Activated naive CD8-positive, alpha-beta T cell treated with anti-CD3 and anti-CD28 coated beads, Interleukin-2, amount 10 ng/mL, durations not matched to agents 7 days and 5 days (primary cell): Measurements from ENCODE around the gene CASP9. TPM values are rescaled to one million over a fixed set of nuclear protein-coding genes. Genes with fewer than 3 reads are reported as not detected.
"Not testable (repeated sequence)": the region's sequence is repeated elsewhere in the genome, so short reads cannot be mapped to it uniquely, and the experiment has no call there.

Experiments
- ATAC-seq: fragments of 150-1000 bp; cut with Tn5 transposase; one replicate; pipeline ENCODE4 v1.10.0; 2021; ENCODE audit warnings: low read depth, moderate library complexity
- POLR2A ChIA-PET: fragments of 350-600 bp; sonication (Branson Sonifier 250); formaldehyde crosslinking; loops from one replicate; lab custom pipeline; 2021; ENCODE audit warnings: antibody characterized with exemption; lab: Charles Lee
- DNase-seq: peaks from one replicate; pipeline ENCODE4 v3.0.0; 2021
- H3K27ac Mint-ChIP-seq: one replicate; pipeline ENCODE4 v1.8.0; 2022; ENCODE audit warnings: mild to moderate bottlenecking, mixed read lengths
- H3K27me3 Mint-ChIP-seq: one replicate; pipeline ENCODE4 v1.8.0; 2022; ENCODE audit warnings: mild to moderate bottlenecking, moderate library complexity, mixed read lengths
- H3K36me3 Mint-ChIP-seq: one replicate; pipeline ENCODE4 v1.8.0; 2021; ENCODE audit warnings: mild to moderate bottlenecking, mixed read lengths
- H3K4me1 Mint-ChIP-seq: one replicate; pipeline ENCODE4 v1.8.0; 2021; ENCODE audit warnings: mixed read lengths
- H3K4me3 Mint-ChIP-seq: one replicate; pipeline ENCODE4 v1.8.0; 2022; ENCODE audit warnings: mild to moderate bottlenecking, moderate library complexity, mixed read lengths
- H3K9me3 Mint-ChIP-seq: one replicate; pipeline ENCODE4 v1.8.0; 2021; ENCODE audit warnings: mixed read lengths
- total RNA-seq, 2 experiments: library from RNA; stranded (reverse); gene quantifications; one replicate each; pipeline ENCODE4 v1.2.3, GENCODE V29; 2021

Gene CASP9
- total RNA-seq, 2 experiments from 2014 or later, result 9.6 to 13.7 TPM

- H3K36me3 Mint-ChIP-seq, H3K9me3 Mint-ChIP-seq, DNase-seq, POLR2A ChIA-PET, H3K4me1 Mint-ChIP-seq, H3K27ac Mint-ChIP-seq, H3K4me3 Mint-ChIP-seq, ATAC-seq, H3K27me3 Mint-ChIP-seq: not testable (repeated sequence)
Observed at GRCh38 chr1:15482455-15482854, 41.6 kb downstream of the CASP9 start.

- Mint-ChIP-seq H3K36me3 (no peaks in the 10 kb centered on the region), H3K4me1 (no peaks in the 10 kb centered on the region), H3K9me3 (no peaks in the 10 kb centered on the region), H3K27me3 (no peaks in the 10 kb centered on the region), H3K4me3 (no peak overlapping the region), H3K27ac (no peak overlapping the region)
- DNase-seq, result no peak
- POLR2A ChIA-PET, result no interaction called here
- no peak for ATAC-seq
Observed at GRCh38 chr1:15479654-15480347, 44.2 kb downstream of the CASP9 start.

- H3K27ac Mint-ChIP-seq, result no peak overlapping the region
- H3K9me3 Mint-ChIP-seq, result no peaks in the 10 kb centered on the region
- no peak for DNase-seq
- no peaks in the 10 kb centered on the region for H3K4me1 Mint-ChIP-seq
- no peak for ATAC-seq
- H3K27me3 Mint-ChIP-seq, result no peaks in the 10 kb centered on the region
- POLR2A ChIA-PET, result no interaction called here
- H3K36me3 Mint-ChIP-seq, result no peaks in the 10 kb centered on the region
- H3K4me3 Mint-ChIP-seq, result no peak overlapping the region
Observed at GRCh38 chr1:15477646-15478212, 46.3 kb downstream of the CASP9 start.

- POLR2A ChIA-PET, result no interaction called here
- H3K27ac Mint-ChIP-seq, result no peak overlapping the region
- no peaks in the 10 kb centered on the region for H3K36me3 Mint-ChIP-seq
- no peak for ATAC-seq
- H3K4me1 Mint-ChIP-seq, result no peaks in the 10 kb centered on the region
- H3K4me3 Mint-ChIP-seq, result no peak overlapping the region
- no peaks in the 10 kb centered on the region for H3K9me3 Mint-ChIP-seq
- H3K27me3 Mint-ChIP-seq, result no peaks in the 10 kb centered on the region
- no peak for DNase-seq
Observed at GRCh38 chr1:15476927-15477326, 47.1 kb downstream of the CASP9 start.

- Mint-ChIP-seq H3K4me3 (no peak within 1 kb of the TSS), H3K27me3 (no peaks in the 10 kb centered on the region), H3K4me1 (no peaks in the 10 kb centered on the region), H3K27ac (no peak within 1 kb of the TSS), H3K36me3 (no peaks in the 10 kb centered on the region), H3K9me3 (no peaks in the 10 kb centered on the region)
- POLR2A ChIA-PET, result no interaction called here
- no peak for DNase-seq
- no peak for ATAC-seq
Observed at GRCh38 chr1:15475752-15476314, 48.2 kb downstream of the CASP9 start, which contains the start of gene CELA2B. Gene CELA2B (plus strand): TSS chr1:15476104. CDS start chr1:15476126, 22 bp downstream.

GRCh38 chr1:15472587-15472986, 51.4 kb downstream of the CASP9 start:
- H3K9me3 Mint-ChIP-seq, result no peaks in the 10 kb centered on the region
- H3K27me3 Mint-ChIP-seq, result peaks cover 2% of the 10 kb centered on the region
- H3K4me3 Mint-ChIP-seq, result no peak overlapping the region
- no peak for DNase-seq
- POLR2A ChIA-PET, result no interaction called here
- H3K27ac Mint-ChIP-seq, result no peak overlapping the region
- ATAC-seq, result no peak
- no peaks in the 10 kb centered on the region for H3K4me1 Mint-ChIP-seq
- no peaks in the 10 kb centered on the region for H3K36me3 Mint-ChIP-seq

GRCh38 chr1:15471723-15472122, 52.3 kb downstream of the CASP9 start:
- H3K27ac Mint-ChIP-seq, H3K9me3 Mint-ChIP-seq, H3K4me1 Mint-ChIP-seq, DNase-seq, H3K27me3 Mint-ChIP-seq, H3K36me3 Mint-ChIP-seq, H3K4me3 Mint-ChIP-seq, POLR2A ChIA-PET, ATAC-seq: not testable (repeated sequence)

- ATAC-seq, H3K4me3 Mint-ChIP-seq, H3K9me3 Mint-ChIP-seq, POLR2A ChIA-PET, H3K36me3 Mint-ChIP-seq, H3K27ac Mint-ChIP-seq, H3K4me1 Mint-ChIP-seq, DNase-seq, H3K27me3 Mint-ChIP-seq: not testable (repeated sequence)
Observed at GRCh38 chr1:15471067-15471466, 52.9 kb downstream of the CASP9 start.

GRCh38 chr1:15469821-15470448, 54.1 kb downstream of the CASP9 start:
- H3K27me3 Mint-ChIP-seq, ATAC-seq, H3K4me3 Mint-ChIP-seq, H3K4me1 Mint-ChIP-seq, POLR2A ChIA-PET, H3K9me3 Mint-ChIP-seq, DNase-seq, H3K36me3 Mint-ChIP-seq, H3K27ac Mint-ChIP-seq: not testable (repeated sequence)

- no peaks in the 10 kb centered on the region for H3K36me3 Mint-ChIP-seq
- H3K4me1 Mint-ChIP-seq, result no peaks in the 10 kb centered on the region
- H3K4me3 Mint-ChIP-seq, result no peak overlapping the region
- ATAC-seq (no peak), DNase-seq (no peak)
- H3K9me3 Mint-ChIP-seq, result no peaks in the 10 kb centered on the region
- H3K27ac Mint-ChIP-seq, result no peak overlapping the region
- POLR2A ChIA-PET, result no interaction called here
- peaks cover 2% of the 10 kb centered on the region for H3K27me3 Mint-ChIP-seq
Observed at GRCh38 chr1:15469361-15469760, 54.7 kb downstream of the CASP9 start.

GRCh38 chr1:15468145-15468544, 55.9 kb downstream of the CASP9 start:
- ATAC-seq (no peak), DNase-seq (no peak)
- no peak overlapping the region for H3K4me3 Mint-ChIP-seq
- no peaks in the 10 kb centered on the region for H3K9me3 Mint-ChIP-seq
- H3K27ac Mint-ChIP-seq, result no peak overlapping the region
- no peaks in the 10 kb centered on the region for H3K4me1 Mint-ChIP-seq
- peaks cover 2% of the 10 kb centered on the region for H3K27me3 Mint-ChIP-seq
- POLR2A ChIA-PET, result interaction anchor here (0.7 kb wide), 1 partner anchor 1387 kb away, joined by 5 read pairs; no protein-coding TSS in a partner anchor
- H3K36me3 Mint-ChIP-seq, result no peaks in the 10 kb centered on the region

GRCh38 chr1:15466955-15467625, 56.9 kb downstream of the CASP9 start:
- POLR2A ChIA-PET, result interaction anchor here (0.7 kb wide), 1 partner anchor 1386 kb away, joined by 5 read pairs; no protein-coding TSS in a partner anchor
- H3K4me1 Mint-ChIP-seq, H3K4me3 Mint-ChIP-seq, H3K36me3 Mint-ChIP-seq, H3K9me3 Mint-ChIP-seq, H3K27ac Mint-ChIP-seq, DNase-seq, ATAC-seq, H3K27me3 Mint-ChIP-seq: not testable (repeated sequence)

GRCh38 chr1:15465674-15466073, 58.3 kb downstream of the CASP9 start:
- Mint-ChIP-seq H3K27me3 (peaks cover 2% of the 10 kb centered on the region), H3K4me1 (no peaks in the 10 kb centered on the region)

More at GRCh38 chr1:15465674-15466073, 58.3 kb downstream of the CASP9 start:
- no peak overlapping the region for H3K27ac Mint-ChIP-seq
- no peaks in the 10 kb centered on the region for H3K9me3 Mint-ChIP-seq
- ATAC-seq (no peak), DNase-seq (no peak)
- POLR2A ChIA-PET, result no interaction called here
- H3K36me3 Mint-ChIP-seq, result no peaks in the 10 kb centered on the region
- H3K4me3 Mint-ChIP-seq, result no peak overlapping the region
